ENCODE results near the gene SHC4.
A peak's percentile ranks its signal among the peaks of the same experiment; 100 is the strongest.
"Not testable (repeated sequence)": the region's sequence is repeated elsewhere in the genome, so short reads cannot be mapped to it uniquely, and the experiment has no call there.

SHC4 gene

DNA sequence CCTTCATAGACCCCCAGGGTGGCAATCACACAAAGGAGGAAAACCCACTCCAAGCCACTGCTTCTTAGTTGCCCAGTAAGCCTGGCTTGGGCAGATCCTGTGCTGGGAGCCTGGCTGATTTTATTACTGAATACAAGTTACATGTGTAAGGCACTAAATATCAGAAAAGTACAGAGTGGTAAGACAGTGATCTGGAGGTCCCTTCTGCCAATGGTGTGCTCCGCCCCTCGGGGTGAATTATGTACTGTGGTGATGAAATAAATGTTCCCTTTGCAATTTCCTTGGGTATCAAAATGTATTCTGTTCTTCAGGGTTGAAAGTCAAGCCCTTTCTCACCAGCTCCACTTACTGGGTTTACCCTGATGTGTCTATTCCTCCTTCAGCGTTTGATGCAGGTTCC, 47.0 kb downstream of the SHC4 start:
- no peak for DNase-seq

DNA sequence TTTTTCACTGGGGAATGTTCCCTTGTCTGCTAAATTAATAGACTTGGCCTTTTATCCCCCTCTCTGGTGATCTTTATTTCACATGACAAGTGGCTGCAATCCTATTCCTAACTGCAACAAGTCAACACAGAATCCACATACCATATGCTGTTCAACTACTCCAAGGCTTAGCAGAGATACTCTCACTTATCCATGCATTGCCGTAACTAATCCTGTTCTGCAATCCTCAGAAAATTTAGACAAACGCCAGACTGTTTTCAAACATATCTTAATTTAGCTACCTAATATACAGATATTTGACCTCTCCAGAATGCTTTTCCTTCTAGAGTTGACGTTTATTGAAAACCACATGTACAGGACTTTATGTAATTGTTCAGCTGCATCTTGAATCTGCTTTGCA, 47.9 kb downstream of the SHC4 start:
- DNase-seq: no peak

DNA sequence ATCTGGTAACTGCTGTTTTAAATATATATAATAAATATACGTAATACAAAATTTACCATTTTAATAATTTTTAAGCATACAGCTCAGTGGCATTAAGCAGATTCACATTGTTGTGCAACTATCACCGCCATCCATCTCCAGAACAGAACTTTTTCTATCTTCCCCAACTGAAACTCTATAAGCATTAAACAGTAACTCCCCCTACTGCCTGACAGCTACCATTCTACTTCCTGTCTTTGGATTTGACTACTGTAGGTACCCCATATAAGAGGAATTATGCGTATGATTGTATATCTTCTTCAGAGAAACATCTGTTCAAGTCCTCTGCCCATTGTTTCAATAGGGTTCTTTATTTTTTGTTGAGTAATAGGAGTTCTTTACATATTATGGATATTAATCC, 49.0 kb downstream of the SHC4 start:
- no peak for DNase-seq

DNA sequence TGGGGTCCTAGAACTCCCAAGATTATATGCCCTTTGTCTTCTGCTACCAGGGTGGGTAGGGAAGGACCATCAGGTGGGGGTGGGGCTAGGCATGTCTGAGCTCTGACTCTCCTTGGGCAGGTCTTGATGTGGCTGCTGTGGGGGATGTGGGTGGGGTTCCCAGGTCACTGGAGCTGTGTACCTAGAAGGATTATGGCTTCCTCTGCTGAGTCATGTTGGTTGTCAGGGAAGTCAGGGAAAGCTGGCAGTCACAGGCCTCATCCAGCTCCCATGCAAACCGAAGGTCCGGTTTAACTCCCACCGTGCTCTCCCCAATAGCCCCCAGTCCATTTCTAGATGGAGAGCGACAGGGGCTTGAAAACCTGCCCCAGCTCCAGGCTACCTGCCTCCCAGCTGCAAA, 50.6 kb downstream of the SHC4 start:
- DNase-seq: no peak

DNA sequence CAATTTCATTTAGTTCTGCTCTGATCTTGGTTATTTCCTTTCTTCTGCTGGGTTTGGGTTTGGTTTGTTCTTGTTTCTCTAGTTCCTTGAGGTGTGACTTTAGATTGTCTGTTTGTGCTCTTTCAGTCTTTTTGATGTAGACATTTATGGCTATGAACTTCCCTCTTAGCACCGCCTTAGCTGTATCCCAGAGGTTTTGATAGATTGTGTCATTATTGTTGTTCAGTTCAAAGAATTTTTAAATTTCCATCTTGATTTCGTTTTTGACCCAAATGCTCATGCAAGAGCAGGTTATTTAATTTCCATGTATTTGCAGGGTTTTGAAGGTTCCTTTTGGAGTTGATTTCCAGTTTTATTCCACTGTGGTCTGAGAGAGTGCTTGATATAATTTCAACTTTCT, 53.2 kb downstream of the SHC4 start:
- not testable (repeated sequence) for DNase-seq

DNA sequence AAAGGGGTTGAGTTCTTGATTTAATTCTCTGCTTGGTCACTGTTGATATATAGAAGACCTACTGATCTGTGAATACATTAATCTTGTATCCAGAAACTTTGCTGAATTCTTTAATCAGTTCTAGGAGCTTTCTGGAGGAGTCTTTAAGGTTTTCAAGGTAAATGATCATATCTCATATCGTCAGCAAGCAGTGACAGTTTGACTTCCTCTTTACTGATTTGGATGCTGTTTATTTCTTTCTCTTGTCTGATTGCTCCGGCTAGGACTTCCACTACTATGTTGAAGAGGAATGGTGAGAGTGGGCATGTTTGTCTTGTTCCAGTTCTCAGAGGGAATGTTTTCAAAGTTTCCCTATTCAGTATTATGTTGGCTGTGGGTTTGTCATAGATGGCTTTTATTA, 54.4 kb downstream of the SHC4 start:
- DNase-seq: not testable (repeated sequence)

DNA sequence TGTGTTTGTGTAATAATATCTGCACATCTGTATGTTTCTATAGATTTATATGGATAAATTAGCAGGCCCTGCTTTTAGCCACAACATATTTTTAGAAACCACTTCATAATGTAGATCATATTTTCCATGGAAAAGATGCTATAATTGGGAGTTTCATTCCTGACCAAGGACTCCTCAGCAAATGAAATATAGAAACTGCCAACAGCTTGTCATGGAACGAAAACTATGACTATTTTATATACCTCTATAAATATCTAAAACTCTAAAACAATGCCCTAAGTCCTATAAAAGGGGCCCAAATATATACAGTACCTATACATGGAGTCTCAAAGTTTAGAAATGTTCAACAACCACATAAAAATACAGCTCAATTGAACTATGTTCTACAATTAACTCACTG, 57.9 kb downstream of the SHC4 start:
- DNase-seq: no peak

DNA sequence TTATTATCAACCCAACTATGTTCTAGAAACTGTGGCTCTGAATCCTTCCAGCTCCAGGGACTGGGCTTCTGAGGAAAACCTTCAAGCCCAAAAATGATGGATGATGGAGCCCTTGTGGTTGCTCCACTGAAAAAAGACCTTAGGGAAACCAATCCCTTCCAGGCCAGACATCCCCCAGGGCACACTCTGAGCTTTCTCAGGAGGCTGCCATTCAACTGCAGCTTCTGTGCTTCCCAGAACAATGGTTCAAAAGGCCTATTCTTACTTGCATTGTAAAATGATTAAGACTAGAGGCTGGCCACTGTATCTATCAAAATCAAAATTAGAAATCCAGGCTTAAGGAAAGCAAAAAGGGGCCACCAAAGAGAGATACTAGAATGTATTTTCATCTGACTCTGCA, 58.5 kb downstream of the SHC4 start:
- DNase-seq: no peak

DNA sequence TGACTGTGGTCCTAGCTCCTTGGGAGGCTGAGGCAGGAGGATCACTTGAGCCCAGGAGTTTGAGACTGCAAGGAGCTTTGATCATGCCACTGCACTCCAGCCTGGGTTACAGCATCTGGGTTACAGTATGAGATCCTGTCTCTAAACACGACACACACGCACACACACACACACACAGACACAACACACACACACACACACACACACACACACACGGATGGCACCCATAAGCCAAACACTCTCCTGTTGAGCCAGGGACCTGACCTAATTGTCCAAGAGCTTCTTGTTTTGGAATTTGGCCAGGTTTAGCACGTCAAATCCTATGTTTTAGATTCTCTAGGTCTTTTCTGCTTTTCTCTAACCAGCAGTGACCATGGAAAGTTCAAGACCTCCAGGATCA, 59.0 kb downstream of the SHC4 start:
- no peak for DNase-seq

DNA sequence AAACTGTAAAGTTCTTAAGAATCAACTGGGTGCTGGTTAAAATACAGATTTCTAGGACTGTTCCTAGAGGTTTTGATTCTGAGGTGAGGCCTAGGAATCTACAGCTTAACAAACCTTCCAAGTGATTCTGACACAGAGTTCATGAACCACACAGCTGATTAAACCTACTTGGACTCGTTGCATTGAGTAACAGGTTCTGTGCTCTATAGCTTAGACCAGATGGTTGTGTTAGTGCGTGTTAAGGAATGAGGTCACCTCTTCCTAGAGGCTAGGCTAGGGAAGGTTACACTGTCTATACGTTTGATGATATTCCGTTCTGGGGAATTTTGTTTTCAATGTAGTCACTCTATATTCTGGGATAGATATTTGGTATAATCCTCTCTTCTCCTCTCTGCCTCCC, 63.9 kb downstream of the SHC4 start:
- DNase-seq: no peak

DNA sequence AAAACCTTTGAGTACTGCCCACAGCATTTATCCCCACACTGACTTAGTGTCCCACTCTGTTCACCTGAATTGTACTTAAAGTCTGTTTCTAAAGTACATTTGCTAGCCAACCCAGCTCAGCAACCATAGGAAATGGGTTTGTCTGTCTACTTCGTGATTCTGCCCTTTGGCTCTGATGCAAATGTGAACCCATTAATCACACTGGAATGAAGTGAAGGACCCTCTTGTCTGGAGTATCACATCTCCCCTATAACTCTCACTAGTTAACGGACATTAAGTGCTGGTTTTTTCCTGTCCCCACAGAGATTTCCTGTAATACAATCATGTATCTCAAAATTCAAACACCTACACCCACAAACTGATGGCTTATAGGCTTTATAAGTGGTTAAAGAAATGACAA, 65.3 kb downstream of the SHC4 start:
- no peak for DNase-seq

DNA sequence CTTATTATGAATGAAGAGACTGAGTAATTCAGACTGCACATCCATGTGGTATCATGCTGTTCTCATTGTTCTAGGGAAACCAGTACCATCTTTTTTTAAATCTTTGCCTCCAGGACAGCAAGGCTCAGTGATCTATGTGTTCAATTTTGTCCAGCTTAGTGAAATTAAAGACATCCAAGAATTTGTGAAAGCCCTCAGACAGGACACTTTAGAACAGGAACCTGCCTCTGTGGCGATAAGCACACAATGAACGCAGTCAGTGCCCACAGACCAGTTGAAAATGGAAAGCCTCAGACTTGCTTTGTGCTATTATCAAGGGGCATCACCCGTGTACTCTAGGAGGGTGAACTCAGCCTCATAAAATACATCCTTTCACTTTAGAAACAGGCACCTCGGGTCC, 65.7 kb downstream of the SHC4 start:
- no peak for DNase-seq

DNA sequence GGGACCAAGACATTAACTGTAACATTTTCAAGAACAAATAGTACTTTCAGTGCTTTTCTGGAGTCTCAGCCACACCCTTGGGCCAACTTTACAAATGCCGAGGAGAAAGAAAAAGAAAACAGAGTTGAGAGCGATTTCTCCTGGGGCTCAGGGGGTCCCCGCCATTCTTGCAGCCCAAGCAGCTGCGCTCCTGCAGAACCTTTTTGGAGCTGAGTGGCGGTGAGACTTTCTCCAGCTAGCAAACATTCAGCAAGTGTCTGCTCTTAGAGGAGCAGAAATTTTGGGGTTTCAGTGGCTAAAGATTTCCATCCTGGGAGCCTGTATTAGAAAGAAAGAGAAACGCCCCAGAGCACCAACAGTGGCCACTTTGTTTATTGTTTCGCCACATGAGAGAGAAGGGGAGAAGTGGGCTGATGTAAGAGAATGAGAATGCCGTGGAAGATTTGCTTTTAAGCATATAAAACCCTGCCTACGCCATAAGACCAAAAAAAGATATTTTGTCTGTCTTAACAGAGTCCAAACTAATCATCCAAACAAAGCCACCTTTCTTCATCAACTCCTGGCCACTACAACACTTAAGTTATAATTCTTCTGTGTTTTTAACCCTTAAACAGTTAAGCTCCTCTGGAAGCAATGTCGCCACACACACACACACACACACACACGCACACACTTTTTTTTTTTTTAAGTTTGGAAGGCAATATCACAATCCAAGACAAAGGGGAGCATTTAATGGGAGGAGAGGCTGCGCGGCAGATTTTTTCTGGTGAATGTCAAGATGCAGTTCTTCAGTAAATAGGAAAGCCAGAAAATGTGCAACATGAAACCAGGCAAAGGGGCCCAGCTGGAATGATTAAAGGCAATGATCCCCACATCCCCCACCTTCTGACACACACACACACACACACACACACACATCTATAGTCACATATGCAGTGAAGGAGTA, 66.6 kb downstream of the SHC4 start:
- DNase-seq: no peak

DNA sequence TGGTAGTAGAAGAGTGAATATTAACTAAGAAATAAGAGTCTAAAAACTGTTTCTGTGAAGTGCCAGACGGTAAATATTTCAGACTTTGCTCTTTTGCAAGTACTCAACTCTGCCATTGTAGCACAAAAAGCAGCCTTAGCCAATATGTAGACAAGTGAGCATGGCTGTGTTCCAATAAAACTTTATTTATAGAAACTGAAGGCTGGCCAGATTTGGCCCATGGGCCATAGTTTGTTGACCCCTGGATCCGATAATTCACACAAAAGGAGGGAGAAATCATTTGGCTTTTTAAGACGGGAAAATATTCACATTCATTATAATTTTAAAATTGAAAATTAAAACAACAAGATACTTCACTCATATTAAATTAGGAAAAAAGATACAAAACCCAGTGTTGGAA, 70.4 kb downstream of the SHC4 start:
- no peak for DNase-seq

DNA sequence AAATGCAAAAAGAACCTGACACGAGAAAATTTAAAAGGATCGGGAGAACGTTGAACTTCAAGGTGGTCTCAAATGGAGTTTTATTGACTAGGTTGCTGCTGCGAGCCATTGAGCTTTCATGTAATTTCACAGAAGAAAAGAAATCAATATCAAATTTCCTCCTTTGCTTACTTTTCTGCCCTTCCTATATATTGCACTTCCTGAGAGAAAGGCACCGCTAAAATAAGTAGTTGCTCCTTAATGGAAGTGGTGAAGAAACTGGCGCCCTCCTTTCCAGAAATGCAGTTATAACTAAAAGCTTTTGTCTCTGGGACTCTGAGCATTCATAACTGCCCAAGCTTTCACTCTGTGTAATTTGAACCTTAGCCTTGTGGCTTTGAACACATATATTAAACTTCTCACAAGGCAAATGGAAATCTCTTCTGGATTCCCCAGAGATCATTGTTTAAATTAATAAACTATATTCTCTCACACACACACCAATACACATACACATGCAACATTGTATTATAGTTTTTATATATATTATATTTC, 72.4 kb downstream of the SHC4 start:
- DNase-seq: no peak

DNA sequence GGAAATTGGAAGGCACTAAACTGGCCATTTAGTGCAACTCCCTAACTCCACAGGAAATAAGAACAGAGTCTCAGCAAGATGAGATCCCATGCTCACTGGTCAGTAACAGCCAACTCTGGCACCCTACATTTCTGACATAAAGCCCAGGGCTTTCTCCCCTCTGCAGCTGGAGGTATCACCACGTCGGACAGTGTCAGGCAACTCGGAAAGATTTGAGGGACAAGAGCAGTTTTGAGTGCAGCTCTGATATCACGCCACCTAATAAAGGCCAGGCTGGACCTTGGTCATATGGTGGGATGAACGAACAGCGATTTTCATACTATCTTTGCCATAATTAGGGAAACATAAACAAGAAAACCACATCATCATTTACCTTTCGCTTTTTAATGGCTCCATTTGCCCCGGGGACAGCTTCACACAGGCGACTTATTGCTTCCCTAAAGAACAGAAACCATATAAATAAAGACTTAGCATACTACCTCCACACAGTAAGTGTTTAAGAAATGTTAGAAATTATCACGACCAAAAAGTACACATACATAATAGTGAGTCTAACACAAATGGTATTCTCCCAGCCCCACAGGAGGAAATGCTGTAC, 73.2 kb downstream of the SHC4 start:
- DNase-seq: no peak

DNA sequence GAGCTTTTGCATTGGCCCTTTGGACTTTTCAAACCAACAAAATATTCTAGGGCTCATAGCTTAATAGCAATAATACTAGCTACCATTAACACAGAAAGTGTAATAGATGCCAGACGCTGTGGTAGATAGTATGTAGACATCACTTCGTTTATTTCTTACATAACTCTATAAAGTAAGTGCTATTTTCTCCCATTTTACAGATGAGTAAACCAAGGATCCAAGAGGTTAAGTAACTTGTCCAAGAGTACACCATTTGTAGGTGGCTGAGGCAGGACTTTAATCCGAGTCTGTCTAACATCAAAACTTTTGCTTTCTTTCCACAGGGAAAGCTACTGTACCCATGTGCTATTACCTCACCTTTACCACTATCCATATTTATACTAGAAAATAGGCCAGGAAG, 73.8 kb downstream of the SHC4 start:
- no peak for DNase-seq

DNA sequence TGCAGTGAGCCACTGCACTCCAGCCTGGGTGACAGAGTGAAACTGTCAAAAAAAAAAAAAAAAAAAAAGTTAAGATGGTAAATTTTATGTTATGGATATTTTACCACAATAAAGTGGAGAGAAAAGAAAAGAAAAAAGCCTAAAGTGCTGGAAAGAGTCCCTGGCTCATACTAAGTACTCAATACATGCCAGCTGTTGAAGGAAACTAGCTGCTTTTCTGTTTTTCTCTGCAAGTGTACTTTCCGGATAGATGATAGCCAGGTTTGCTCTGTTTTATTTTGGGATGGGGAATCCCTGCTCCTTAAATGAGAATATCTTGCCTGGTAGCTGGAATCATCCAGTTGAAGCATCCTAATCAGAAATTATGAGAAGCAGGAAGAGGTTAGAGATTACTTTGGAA, 74.9 kb downstream of the SHC4 start:
- DNase-seq: no peak

DNA sequence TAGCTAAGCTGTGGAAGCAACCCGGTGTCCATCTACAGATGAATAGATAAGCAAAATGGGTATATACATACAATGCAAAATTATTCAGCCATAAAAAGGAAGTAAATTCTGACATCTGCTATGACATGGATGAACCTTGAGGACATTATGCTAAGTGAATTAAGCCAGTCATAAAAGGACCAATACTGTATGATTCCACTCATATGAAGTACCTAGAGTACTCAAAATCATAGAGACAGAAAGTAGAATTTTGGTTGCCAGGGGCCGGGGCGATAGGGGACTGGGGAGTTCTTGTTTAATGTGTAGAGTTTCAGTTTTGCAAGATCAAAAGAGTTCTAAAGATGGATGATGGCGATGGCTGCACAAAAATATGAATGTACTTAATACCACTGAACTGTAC, 75.5 kb downstream of the SHC4 start:
- no peak for DNase-seq

DNA sequence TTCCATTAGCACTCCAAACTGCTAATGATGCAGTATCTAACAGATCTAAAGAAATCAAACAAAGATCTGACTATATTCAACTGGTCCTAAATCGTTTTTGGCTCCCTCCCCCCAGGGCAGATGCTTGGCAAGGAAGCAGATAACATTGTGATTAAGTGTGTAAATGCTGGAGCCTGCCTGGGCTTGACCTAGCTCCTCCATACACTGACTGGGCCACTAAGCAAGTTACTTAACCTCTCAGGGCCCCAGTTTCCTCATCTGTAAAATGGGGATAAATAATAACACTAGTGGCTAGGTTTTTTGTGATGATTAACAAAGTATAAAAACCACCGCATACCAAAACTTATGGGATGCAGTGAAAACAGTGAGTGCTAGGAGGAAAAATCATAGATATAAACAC, 76.6 kb downstream of the SHC4 start:
- DNase-seq: no peak

DNA sequence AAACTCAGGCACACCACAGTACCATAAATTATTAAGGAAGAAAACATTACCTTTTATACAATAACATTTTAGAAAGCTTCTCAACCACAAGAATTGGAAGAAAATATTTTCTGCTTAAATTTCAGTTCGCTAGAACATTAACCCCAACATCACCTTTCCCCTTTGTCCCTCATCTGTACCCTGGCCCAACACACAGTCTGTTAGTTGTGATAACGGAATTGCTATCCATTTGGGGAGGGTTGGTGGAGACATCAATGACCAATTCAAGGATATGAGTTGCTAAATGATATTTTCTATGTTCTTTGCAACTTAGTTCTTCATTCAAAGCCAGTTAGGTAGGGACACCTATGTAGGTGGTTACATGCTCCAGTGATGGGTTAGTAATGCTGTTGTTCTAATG, 80.0 kb downstream of the SHC4 start:
- DNase-seq: no peak

DNA sequence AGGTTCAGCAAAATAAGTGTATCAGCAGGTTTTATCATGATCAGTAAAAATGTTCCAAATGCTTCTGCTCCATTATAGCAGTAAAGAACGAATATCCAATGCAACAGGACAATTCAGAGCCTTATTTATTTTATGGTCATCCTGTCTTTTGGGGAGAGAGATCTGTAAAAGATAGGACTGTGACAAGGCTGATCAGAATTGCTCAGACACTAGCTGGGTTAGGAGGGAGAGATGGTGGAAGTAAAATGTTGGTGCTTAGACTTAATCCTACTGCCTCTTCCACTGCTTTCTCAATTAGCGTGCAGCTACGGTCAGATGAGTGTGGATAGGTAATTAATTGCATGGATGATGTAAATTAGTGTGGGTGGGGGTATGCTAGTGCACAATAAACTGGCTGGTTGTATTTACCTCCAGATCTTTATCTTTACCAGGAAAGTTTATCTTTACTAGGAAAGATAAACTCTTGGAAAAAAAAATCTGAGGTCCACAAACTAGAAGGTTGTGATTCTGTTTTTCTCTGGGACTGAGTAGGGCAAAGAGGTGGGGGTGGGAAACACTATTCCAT, 83.6 kb downstream of the SHC4 start:
- DNase-seq: no peak

DNA sequence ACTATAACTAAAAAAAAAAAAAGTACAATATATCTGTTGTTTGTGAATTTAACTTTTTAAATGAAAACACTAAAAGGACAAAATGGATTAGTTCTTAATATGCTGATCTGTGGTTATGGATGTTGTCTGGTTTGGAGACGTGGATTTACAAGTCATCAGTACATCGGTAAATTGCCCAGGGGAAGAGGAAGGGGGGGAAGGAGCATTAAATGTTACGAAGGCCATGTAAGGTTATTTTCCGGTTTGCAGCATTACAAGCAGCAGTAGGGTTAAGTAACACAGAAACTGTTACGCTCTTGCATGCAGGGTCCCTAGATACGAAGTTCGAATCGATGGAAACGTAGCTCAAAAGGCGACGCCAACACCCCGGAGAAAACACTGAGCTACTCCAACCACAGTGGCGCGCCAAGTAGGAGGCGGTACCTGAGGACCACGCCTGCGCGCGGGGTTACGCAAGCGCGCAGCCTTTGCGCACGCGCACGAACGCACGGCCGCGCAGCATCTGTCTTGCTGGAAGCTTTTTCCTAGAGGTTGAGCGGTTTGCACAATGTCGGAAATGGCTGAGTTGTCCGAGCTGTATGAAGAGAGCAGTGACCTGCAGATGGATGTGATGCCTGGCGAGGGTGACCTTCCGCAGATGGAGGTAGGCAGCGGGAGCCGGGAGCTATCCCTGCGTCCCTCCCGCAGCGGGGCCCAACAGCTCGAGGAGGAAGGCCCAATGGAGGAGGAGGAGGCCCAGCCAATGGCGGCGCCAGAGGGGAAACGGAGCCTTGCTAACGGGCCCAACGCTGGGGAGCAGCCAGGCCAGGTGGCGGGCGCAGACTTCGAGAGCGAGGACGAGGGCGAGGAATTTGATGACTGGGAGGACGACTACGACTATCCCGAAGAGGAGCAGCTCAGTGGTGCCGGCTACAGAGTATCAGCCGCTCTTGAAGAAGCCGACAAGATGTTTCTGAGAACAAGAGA, 85.8 kb downstream of the SHC4 start, which contains the start of gene EID1:
EID1 (plus strand) TSS at position 505 of the 966 bp plus-strand sequence; CDS start at position 548, 43 bp downstream.
- peak; percentile 76 for DNase-seq
